Epithelial cell of esophagus (primary cell): ENCODE measurements around the gene DMWD.
A peak's percentile ranks its signal among the peaks of the same experiment; 100 is the strongest.

Source experiments
- DNase-seq: peaks from one replicate; pipeline ENCODE4 v3.0.0; 2010; ENCODE audit warnings: low read depth
- H3K4me3 ChIP-seq: 2 replicates; pipeline ENCODE4 v1.5.1; 2011; ENCODE audit warnings: mild to moderate bottlenecking, low read length, control low read depth
- TF ChIP-seq, protein P1 (sequence below): IDR thresholded peaks from 2 replicates; pipeline ENCODE4 v1.5.1; 2011; ENCODE audit warnings: low read depth, mild to moderate bottlenecking, low read length, control low read depth, inconsistent platforms; ENCODE audit not compliant: insufficient read depth; ENCODE audit errors: missing control alignments

DMWD gene

DNA sequence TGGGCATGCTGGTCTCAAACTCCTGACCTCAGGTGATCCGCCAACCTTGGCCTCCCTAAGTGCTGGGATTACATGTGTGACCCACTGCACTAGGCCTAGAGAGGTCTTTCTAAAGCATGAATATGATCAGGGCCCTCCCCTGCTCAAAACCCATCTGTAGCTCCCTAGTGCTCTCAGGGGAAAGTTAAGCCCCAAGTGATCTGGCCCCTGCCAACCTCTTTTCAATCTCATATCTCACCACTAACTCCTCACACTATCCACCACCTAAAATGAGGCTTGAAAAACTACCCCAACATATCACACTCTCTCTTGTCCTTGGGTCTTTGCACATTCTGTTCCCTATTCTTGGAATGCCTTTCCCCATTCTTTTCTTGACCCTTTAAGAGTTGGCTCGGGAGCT is 2.0 kb upstream of the DMWD start:
- no peak overlapping the region for H3K4me3 ChIP-seq
- TF ChIP-seq, protein P1, sequence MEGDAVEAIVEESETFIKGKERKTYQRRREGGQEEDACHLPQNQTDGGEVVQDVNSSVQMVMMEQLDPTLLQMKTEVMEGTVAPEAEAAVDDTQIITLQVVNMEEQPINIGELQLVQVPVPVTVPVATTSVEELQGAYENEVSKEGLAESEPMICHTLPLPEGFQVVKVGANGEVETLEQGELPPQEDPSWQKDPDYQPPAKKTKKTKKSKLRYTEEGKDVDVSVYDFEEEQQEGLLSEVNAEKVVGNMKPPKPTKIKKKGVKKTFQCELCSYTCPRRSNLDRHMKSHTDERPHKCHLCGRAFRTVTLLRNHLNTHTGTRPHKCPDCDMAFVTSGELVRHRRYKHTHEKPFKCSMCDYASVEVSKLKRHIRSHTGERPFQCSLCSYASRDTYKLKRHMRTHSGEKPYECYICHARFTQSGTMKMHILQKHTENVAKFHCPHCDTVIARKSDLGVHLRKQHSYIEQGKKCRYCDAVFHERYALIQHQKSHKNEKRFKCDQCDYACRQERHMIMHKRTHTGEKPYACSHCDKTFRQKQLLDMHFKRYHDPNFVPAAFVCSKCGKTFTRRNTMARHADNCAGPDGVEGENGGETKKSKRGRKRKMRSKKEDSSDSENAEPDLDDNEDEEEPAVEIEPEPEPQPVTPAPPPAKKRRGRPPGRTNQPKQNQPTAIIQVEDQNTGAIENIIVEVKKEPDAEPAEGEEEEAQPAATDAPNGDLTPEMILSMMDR: no peak
- DNase-seq: no peak

DNA sequence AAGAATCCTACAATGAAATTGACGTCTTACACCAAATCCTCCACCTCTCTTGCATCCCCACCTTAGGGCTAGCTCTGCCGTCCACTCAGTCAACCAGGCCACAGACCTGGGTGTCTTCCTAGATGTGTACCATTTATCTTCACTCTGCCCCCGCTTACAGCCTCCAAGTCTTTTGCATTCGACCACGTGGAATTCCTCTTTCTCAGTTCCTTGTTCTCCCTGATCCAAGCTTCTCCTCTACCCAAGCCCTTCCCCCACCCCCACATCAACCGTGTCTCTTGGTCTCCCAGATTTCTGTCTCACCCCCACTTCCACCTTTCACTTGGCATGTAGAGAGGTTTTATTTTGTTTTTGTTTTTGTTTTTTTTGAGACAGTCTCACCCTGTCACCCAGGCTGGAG is 1.2 kb upstream of the DMWD start:
- DNase-seq: no peak
- TF ChIP-seq, protein P1: no peak
- no peak overlapping the region for H3K4me3 ChIP-seq

DNA sequence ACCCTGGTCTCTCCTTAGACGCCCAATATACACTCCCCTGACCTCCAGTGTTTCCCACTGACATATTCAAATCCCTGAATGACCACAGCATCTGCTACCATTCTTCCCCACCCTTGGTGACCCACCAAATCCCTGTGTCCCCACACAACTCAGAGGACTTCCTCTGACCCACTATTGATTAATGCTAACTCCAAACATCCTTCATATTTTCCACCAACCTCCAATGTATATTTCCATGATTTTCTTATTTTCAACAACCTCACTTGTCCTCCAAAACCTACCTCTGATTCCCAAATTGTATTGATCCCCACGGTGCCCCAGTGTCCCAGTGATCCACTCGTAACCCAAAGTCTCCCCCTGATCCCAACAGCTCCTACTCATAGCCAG is 526 bp upstream of the DMWD start:
- DNase-seq: no peak
- TF ChIP-seq, protein P1: no peak
- H3K4me3 ChIP-seq: no peak overlapping the region

DNA sequence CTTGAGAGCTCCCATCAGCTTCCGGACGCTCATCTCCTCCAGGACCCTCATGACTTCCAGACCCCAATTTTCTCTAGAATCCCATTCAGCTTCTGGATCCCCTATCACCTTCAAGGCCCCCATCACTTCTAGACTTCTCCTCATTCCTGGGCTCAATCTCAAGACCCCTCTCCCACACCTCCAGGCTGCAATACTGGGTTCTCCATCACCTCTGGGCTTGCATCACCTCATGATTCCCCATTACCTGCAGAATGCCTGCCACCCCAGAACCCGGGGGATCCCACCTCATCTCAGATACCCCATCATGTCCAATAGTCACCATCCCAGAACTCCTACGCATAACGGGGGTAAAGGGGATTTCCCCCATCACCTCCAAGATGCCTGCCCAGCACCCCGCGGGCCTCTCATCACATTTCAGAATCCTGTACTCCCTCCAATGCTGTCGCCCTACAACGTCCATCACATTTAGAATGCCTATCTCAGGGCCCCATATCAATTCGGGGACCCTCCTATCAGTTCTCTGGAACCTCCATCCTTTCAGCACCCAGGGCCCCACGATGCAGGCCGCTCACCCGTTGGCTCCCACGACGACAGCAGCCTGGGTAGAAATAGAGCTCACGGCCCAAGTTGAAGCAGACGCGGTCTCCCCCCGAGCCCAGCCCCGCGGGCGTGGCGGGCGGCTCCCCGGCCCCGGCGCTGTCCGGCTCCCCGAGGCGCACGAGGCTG is 738 bp downstream of the DMWD start:
- TF ChIP-seq, protein P1: no peak
- H3K4me3 ChIP-seq: peak overlapping the region; percentile 79
- DNase-seq: no peak

DNA sequence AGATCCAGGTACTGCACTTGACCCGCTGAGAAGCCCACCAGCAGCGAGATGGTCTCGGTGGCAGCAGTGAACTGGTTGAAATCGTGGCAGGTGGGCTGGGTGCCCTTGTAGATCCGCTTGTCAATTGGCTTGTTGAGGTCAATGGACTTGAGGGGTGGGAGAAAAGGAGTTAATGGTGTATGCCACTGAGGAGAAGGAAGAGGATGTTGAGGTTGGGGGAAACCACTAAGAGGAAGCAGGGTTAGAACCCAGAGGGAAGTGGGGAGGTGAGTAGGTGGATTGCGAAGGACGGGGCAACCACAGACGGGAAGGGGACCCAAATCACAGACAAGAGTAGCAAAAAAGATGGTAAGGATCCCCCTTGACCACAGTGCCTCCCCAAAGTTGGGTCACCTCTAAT is 1.7 kb downstream of the DMWD start:
- TF ChIP-seq, protein P1: no peak
- no peak for DNase-seq
- no peak overlapping the region for H3K4me3 ChIP-seq

DNA sequence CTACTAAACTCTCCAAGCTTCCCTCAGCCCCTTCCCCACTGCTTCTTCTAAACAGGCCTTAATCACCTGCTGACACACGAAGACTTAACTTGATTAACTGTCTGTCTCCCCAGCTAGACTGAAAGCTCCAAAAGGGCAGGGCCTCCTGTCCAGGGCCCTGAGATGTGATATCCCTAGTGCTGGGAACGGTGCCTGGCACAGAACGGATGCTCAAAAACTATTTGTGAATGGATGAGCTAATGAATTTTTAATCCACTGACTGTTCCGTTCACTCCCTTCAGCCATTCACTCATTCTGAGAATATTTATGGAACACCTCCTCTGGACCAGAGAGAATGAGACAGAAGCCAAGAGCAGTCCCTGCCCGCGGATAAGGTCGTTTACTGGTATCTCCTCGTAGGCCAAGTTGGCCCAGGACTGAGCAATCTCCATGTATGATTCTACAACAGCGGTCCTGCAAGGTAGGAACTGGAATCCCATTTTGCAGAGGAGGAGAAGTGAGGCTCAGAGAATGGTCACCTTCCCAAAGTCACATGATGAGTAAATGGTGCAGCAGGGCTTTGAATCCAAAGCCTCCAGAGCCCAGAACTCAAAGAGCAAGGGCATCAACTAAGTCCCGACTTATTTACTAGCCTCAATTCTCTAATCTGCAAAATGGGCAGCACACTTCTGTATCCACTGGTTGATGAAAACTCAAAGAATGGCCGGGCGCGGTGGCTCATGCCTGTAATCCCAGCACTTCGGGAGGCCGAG is 3.4 kb downstream of the DMWD start:
- no peak for DNase-seq
- H3K4me3 ChIP-seq: no peak overlapping the region
- TF ChIP-seq, protein P1: no peak

DNA sequence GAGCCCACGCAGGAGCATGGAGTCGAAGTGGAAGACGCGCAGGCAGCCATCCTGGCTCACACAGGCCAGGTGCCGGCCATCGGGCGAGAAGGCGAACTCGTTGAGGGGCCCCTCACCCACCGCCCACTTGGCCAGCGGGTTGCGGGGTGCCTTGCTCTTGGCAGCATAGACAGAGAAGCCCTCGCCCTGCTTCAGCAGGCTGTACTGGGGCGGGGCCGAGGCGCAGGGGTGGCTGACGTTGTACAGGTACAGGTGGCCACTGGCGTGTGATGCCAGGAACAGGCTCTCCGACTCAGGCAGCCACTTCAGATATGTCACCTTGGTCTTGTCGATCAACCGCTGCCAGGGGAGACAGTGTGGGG is 6.1 kb downstream of the DMWD start:
- TF ChIP-seq, protein P1: no peak
- H3K4me3 ChIP-seq: no peak overlapping the region
- no peak for DNase-seq
